Activated naive CD8-positive, alpha-beta T cell treated with anti-CD3 and anti-CD28 coated beads, Interleukin-2, amount 50 U/mL, for 24 hours (primary cell): ENCODE results near the gene PRICKLE1.
"Not testable (repeated sequence)": the region's sequence is repeated elsewhere in the genome, so short reads cannot be mapped to it uniquely, and the experiment has no call there.

Experiments
- ATAC-seq: fragments of 150-1000 bp; cut with Tn5 transposase; one replicate; pipeline ENCODE4 v1.10.0; 2021
- DNase-seq: peaks from one replicate; pipeline ENCODE4 v3.0.0; 2021
- H3K27ac Mint-ChIP-seq: one replicate; pipeline ENCODE4 v1.8.0; 2021; ENCODE audit warnings: mild to moderate bottlenecking, mixed read lengths
- H3K27me3 Mint-ChIP-seq: one replicate; pipeline ENCODE4 v1.8.0; 2021; ENCODE audit warnings: mixed read lengths
- H3K36me3 Mint-ChIP-seq: one replicate; pipeline ENCODE4 v1.8.0; 2021; ENCODE audit warnings: low read depth, mixed read lengths
- H3K4me1 Mint-ChIP-seq: one replicate; pipeline ENCODE4 v1.8.0; 2021; ENCODE audit warnings: mixed read lengths
- H3K4me3 Mint-ChIP-seq: one replicate; pipeline ENCODE4 v1.8.0; 2021; ENCODE audit warnings: mild to moderate bottlenecking, moderate library complexity, mixed read lengths
- H3K9me3 Mint-ChIP-seq: one replicate; pipeline ENCODE4 v1.8.0; 2021; ENCODE audit warnings: mixed read lengths

Gene PRICKLE1

GRCh38 chr12:42550800-42551199, 38.7 kb downstream of the PRICKLE1 start:
- Mint-ChIP-seq H3K4me3 (no peak overlapping the region), H3K9me3 (no peaks in the 10 kb centered on the region), H3K36me3 (no peaks in the 10 kb centered on the region), H3K27me3 (peaks cover 13% of the 10 kb centered on the region), H3K4me1 (no peaks in the 10 kb centered on the region), H3K27ac (no peak overlapping the region)
- DNase-seq (no peak), ATAC-seq (no peak)

DNA sequence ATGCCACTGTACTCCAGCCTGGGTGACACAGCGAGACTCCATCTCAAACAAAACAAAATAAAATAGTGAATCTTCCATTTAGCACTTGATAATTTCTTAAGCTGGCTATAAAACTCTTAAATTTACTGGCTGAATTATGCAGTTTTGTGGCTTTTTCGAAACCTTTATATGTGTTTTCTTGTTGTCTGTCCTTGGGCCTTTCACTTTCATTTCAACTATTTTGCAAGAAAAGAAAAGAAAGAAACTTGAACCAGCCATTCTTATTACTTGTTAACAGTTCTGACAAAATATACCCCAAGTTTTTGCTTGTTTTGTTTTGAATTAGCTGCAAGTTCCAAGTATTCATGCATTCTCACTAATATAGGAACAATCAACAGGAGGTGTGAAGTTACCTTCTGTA, 42.8 kb downstream of the PRICKLE1 start:
- Mint-ChIP-seq H3K27me3 (peaks cover 10% of the 10 kb centered on the region), H3K4me3 (no peak overlapping the region), H3K4me1 (no peaks in the 10 kb centered on the region), H3K36me3 (no peaks in the 10 kb centered on the region), H3K9me3 (no peaks in the 10 kb centered on the region), H3K27ac (no peak overlapping the region)
- DNase-seq (no peak), ATAC-seq (no peak)

DNA sequence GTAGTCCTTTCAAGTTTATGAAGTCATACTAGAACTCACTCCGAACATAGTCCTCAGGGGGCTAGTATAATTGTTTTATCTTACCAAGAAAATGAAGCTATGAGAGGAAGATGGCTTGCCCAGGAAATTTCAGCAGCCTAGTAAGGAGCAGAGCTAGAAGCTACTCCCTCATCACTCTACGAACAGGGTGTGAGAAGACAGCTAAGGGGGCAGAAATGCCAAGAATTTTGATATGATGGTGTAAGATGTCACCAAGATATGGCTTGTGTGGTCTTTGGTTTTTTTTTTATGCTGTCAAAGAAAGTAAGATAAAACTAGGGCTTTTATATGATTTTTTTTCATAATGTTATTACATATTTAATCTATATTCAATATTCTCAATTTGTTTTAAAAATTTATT, 47.6 kb downstream of the PRICKLE1 start:
- H3K36me3 Mint-ChIP-seq, result no peaks in the 10 kb centered on the region
- H3K27me3 Mint-ChIP-seq, result peaks cover 11% of the 10 kb centered on the region
- DNase-seq (no peak), ATAC-seq (no peak)
- H3K4me1 Mint-ChIP-seq, result no peaks in the 10 kb centered on the region
- H3K4me3 Mint-ChIP-seq, result no peak overlapping the region
- H3K27ac Mint-ChIP-seq, result no peak overlapping the region
- H3K9me3 Mint-ChIP-seq, result no peaks in the 10 kb centered on the region

DNA sequence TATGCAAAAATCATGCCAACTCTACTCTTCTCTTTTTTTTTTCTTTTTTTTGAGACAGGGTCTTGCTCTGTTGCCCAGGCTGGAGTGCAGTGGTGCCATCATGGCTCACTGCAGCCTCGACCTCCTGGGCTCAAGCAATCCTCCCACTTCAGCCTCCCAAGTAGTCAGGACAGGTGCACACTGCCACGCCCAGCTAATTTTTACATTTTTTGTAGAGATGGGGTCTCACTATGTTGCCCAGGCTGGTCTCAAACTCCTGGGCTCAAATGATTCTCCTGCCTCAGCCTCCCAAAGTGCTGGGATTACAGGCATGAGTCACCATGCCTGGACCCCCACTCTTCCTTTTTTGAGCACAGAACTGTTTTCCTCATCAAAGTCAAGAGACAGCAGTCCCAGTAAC, 48.2 kb downstream of the PRICKLE1 start:
- H3K36me3 Mint-ChIP-seq, DNase-seq, H3K9me3 Mint-ChIP-seq, ATAC-seq, H3K27ac Mint-ChIP-seq, H3K4me3 Mint-ChIP-seq, H3K4me1 Mint-ChIP-seq: not testable (repeated sequence)
- H3K27me3 Mint-ChIP-seq, result peaks cover 11% of the 10 kb centered on the region

DNA sequence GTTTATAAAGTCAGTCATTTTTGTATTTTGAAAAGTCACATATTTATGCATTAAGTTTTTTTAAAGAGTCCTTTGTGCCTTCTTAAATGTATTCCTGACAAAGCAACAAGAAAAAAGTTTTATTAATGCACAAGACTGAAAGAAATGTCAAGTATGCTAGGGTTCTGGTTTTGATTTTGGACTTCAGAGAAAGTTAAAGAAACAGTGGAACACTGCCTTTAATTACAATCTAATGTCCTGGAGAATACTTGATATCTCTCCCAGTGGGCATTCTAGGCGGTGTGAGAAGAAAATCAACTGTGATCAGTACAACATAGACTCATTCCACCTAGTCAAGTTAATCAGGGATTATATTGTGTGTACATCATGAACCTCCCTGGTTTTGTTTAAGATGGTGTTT, 49.9 kb downstream of the PRICKLE1 start:
- no peaks in the 10 kb centered on the region for H3K9me3 Mint-ChIP-seq
- no peaks in the 10 kb centered on the region for H3K4me1 Mint-ChIP-seq
- peaks cover 6% of the 10 kb centered on the region for H3K27me3 Mint-ChIP-seq
- ATAC-seq (no peak), DNase-seq (no peak)
- H3K36me3 Mint-ChIP-seq, result no peaks in the 10 kb centered on the region
- no peak overlapping the region for H3K4me3 Mint-ChIP-seq
- no peak overlapping the region for H3K27ac Mint-ChIP-seq

DNA sequence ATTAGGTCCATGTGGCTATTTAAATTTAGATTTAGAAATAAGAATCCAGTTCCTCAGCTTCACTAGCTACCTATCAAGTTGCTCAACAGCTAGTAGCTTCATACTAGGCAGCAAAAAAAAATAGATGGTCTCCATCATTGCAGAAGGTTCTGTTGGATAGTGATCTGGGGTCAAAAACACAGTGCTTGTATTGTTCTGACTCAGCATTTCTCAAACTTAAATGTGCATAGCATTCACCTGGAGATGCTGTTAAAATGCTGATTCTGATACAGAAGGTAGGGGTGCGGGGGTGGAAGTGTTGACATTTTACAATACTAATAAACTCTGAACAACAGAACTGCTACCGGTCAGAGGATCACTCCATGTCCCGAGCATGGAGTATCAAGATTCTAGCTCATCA, 51.3 kb downstream of the PRICKLE1 start:
- H3K4me1 Mint-ChIP-seq, result no peaks in the 10 kb centered on the region
- peaks cover 11% of the 10 kb centered on the region for H3K27me3 Mint-ChIP-seq
- H3K4me3 Mint-ChIP-seq, result no peak overlapping the region
- no peaks in the 10 kb centered on the region for H3K9me3 Mint-ChIP-seq
- DNase-seq (no peak), ATAC-seq (no peak)
- H3K27ac Mint-ChIP-seq, result no peak overlapping the region
- no peaks in the 10 kb centered on the region for H3K36me3 Mint-ChIP-seq

DNA sequence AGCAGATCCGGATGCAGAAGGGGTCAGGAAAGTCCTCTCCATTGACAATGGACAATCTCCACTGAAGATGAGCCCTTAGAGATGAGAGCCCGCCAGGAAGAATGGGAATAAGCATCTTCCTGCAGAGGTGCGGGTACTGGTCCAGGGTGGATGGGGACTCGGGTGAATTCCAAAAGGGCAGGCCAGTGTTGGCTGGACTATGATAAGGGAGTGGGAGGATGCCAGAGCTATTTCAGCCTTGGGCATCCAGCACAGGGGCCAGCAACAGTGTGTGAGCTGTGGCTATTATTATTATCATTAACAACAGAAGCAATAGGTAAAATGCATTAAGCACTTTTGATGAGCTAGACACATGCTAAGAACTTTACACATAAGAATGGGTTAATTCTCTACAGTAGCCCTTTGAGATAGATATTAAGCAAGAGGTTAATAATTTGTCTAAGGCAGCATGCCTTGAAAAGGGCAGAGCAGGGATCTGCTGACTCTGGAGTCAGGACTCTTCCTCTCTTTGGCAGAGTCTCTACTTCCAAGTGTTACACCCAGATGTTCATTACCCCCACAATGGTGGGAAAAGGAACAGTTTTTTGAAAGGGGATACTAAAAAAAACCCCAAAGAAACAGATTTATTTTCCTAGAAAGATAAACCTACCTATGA, 55.2 kb downstream of the PRICKLE1 start:
- Mint-ChIP-seq H3K36me3 (no peaks in the 10 kb centered on the region), H3K4me3 (no peak overlapping the region), H3K9me3 (no peaks in the 10 kb centered on the region), H3K4me1 (no peaks in the 10 kb centered on the region), H3K27ac (no peak overlapping the region), H3K27me3 (peaks cover 9% of the 10 kb centered on the region)
- ATAC-seq (no peak), DNase-seq (no peak)

GRCh38 chr12:42530284-42530683, 59.3 kb downstream of the PRICKLE1 start:
- Mint-ChIP-seq H3K4me1 (no peaks in the 10 kb centered on the region), H3K36me3 (no peaks in the 10 kb centered on the region)
- ATAC-seq, result no peak

DNA sequence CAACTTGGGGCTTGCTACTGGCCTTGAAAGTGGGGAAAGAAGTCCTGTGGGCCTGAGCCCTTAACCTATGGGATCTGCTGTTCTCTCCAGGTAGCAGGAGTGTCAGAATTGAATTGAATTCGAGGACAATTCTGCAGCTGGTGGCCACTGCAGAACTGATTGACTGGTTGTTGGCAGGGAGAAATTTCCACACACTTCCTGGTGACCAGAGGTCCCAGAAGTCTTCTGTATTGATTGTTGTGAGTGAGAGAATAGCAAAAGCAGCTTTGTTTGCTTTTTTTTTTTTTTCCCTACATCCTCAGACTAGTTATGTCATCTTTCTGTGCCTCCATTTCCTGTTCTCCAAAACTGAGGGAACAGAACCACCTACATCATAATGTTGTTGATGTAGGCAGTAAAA, 64.1 kb downstream of the PRICKLE1 start:
- no peak for ATAC-seq
- DNase-seq, result no peak
- Mint-ChIP-seq H3K27me3 (peaks cover 7% of the 10 kb centered on the region), H3K9me3 (no peaks in the 10 kb centered on the region), H3K36me3 (no peaks in the 10 kb centered on the region), H3K4me1 (no peaks in the 10 kb centered on the region), H3K27ac (no peak overlapping the region), H3K4me3 (no peak overlapping the region)

More at GRCh38 chr12:42530284-42530683, 59.3 kb downstream of the PRICKLE1 start:
- peaks cover 7% of the 10 kb centered on the region for H3K27me3 Mint-ChIP-seq
- no peaks in the 10 kb centered on the region for H3K9me3 Mint-ChIP-seq
- H3K27ac Mint-ChIP-seq, result no peak overlapping the region
- no peak for DNase-seq
- no peak overlapping the region for H3K4me3 Mint-ChIP-seq

DNA sequence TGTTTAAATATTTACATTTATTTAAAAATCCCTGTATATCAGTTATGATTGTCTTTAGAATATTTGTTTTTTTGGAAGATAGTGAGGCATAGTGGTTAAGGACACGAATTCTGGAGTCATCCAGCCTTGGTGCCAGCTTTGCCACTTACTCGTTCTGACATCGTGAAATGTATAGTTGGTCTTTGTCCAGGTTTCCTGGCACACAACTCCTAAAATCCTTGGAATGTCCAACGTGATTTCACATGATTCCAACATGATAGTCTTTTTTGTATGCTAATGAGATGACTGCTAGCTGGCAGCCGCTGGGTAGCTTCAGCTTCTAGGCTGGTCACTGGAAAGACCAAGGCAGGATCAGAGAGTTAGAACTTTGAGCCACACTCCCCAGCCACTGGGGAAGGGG, 64.8 kb downstream of the PRICKLE1 start:
- Mint-ChIP-seq H3K4me1 (no peaks in the 10 kb centered on the region), H3K27ac (no peak overlapping the region)

GRCh38 chr12:42516573-42516972, 73.0 kb downstream of the PRICKLE1 start:
- Mint-ChIP-seq H3K27me3 (peaks cover 4% of the 10 kb centered on the region), H3K27ac (no peak overlapping the region)

More for the DNA sequence above, 64.8 kb downstream of the PRICKLE1 start:
- H3K36me3 Mint-ChIP-seq, result no peaks in the 10 kb centered on the region
- H3K9me3 Mint-ChIP-seq, result no peaks in the 10 kb centered on the region
- DNase-seq (no peak), ATAC-seq (no peak)
- peaks cover 7% of the 10 kb centered on the region for H3K27me3 Mint-ChIP-seq
- no peak overlapping the region for H3K4me3 Mint-ChIP-seq

DNA sequence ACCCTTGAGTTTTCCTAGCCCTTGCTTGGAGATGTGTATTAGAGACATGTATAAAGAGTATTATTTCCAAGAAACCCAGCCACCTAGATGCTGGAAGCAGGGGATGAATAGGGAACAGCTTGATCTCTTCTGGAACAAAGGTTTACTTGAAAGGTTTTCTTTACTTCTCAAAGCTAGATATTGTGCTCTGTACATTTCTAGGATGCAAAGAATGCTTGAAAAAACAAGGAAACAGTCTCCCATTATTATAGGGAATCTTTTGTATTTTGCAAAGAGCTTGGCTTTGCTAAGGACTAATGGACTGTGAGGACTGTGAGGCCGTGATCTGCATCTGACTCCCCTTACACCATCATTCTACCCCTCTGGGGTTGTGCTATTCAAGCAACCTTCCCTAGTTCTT, 77.9 kb downstream of the PRICKLE1 start:
- Mint-ChIP-seq H3K27ac (no peak overlapping the region), H3K36me3 (no peaks in the 10 kb centered on the region), H3K4me3 (no peak overlapping the region), H3K27me3 (peaks cover 4% of the 10 kb centered on the region), H3K9me3 (peaks cover 10% of the 10 kb centered on the region), H3K4me1 (no peaks in the 10 kb centered on the region)
- DNase-seq (no peak), ATAC-seq (no peak)

More at GRCh38 chr12:42516573-42516972, 73.0 kb downstream of the PRICKLE1 start:
- DNase-seq, result no peak
- H3K36me3 Mint-ChIP-seq, result no peaks in the 10 kb centered on the region
- no peak for ATAC-seq
- H3K9me3 Mint-ChIP-seq, result peaks cover 10% of the 10 kb centered on the region
- no peaks in the 10 kb centered on the region for H3K4me1 Mint-ChIP-seq
- H3K4me3 Mint-ChIP-seq, result no peak overlapping the region

DNA sequence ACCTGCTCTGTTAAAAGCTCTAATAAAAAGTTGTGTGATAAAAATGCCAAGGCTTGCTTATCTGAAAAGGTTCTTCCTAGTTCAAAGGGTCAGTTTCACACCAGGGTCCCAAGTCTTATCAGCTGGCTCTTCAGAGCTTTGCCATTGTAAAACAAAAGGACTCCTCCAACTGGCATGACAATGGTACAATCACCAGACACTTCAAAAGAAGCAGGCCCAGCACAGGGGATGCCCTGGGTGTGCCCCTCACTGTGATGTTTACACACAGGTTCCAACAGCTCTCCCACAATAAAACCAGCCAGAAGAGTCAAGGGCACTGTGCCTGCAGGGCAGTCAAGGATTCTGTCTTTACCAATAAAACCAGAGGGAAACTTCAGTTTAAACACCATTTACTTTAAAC, 78.7 kb downstream of the PRICKLE1 start:
- no peak for ATAC-seq
- peaks cover 2% of the 10 kb centered on the region for H3K27me3 Mint-ChIP-seq
- no peak for DNase-seq
- no peak overlapping the region for H3K4me3 Mint-ChIP-seq
- peaks cover 4% of the 10 kb centered on the region for H3K9me3 Mint-ChIP-seq
- no peaks in the 10 kb centered on the region for H3K4me1 Mint-ChIP-seq
- H3K27ac Mint-ChIP-seq, result no peak overlapping the region
- H3K36me3 Mint-ChIP-seq, result no peaks in the 10 kb centered on the region

- Mint-ChIP-seq H3K27ac (no peak overlapping the region), H3K27me3 (peaks cover 2% of the 10 kb centered on the region), H3K4me3 (no peak overlapping the region), H3K9me3 (no peaks in the 10 kb centered on the region), H3K36me3 (no peaks in the 10 kb centered on the region), H3K4me1 (no peaks in the 10 kb centered on the region)
- DNase-seq (no peak), ATAC-seq (no peak)
Observed at GRCh38 chr12:42508913-42509460, 80.6 kb downstream of the PRICKLE1 start.

GRCh38 chr12:42507565-42507964, 82.0 kb downstream of the PRICKLE1 start:
- ATAC-seq, result no peak
- no peaks in the 10 kb centered on the region for H3K9me3 Mint-ChIP-seq
- H3K36me3 Mint-ChIP-seq, result no peaks in the 10 kb centered on the region
- DNase-seq, result no peak
- H3K27me3 Mint-ChIP-seq, result peaks cover 2% of the 10 kb centered on the region
- no peak overlapping the region for H3K4me3 Mint-ChIP-seq
- H3K4me1 Mint-ChIP-seq, result no peaks in the 10 kb centered on the region
- H3K27ac Mint-ChIP-seq, result no peak overlapping the region

- DNase-seq, result no peak
- no peak for ATAC-seq
- Mint-ChIP-seq H3K4me1 (no peaks in the 10 kb centered on the region), H3K9me3 (no peaks in the 10 kb centered on the region), H3K27ac (no peak overlapping the region), H3K4me3 (no peak overlapping the region), H3K36me3 (no peaks in the 10 kb centered on the region), H3K27me3 (peaks cover 2% of the 10 kb centered on the region)
Observed at GRCh38 chr12:42507081-42507480, 82.5 kb downstream of the PRICKLE1 start.
